Stimulated activated CD4-positive, alpha-beta T cell treated with anti-CD3 and anti-CD28 coated beads, Interleukin-12 subunit alpha, Interleukin-12 subunit beta, amount 100 ng/mL, for 4 hours (primary cell): Measurements from ENCODE around the gene SNX24.
"Not testable (repeated sequence)": the region's sequence is repeated elsewhere in the genome, so short reads cannot be mapped to it uniquely, and the experiment has no call there.

Source experiments
- DNase-seq: peaks from one replicate; pipeline ENCODE4 v3.0.0-alpha.2; 2020

The SNX24 gene

GRCh38 chr5:122845229-122846050 lies at the start of gene SNX24:
SNX24 (plus strand) TSS chr5:122845613; CDS start chr5:122845634, 21 bp downstream.
- DNase-seq = peak; percentile 59

GRCh38 chr5:122805481-122805880 lies 39.9 kb upstream of the SNX24 start:
- DNase-seq = no peak

GRCh38 chr5:122810405-122810804 lies 35.0 kb upstream of the SNX24 start:
- DNase-seq = no peak

DNA sequence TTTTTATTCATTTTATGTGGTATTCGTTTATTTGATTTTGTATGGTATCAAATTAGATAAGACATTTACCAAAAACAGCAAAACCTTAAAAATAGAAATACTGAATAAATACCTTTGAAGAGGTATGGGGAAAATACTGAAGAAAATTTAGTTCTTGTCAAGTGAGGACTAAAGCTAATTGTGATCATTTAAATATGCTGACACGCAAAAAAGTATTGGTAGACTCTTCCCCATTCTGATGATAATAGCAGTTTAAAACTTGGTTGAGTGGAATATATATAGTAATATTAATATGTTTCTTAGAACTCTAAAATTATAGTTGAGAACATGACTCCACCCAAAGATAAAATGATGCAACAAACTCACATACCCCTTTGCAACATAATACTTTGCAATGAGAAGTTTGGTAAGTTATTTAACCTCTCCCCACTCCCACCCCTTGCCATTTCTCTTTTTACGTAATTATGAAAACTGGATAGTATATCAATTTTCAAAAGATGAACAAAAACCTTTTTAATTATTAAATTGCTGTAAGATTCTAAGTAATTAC lies 30.1 kb upstream of the SNX24 start:
- no peak for DNase-seq

DNA sequence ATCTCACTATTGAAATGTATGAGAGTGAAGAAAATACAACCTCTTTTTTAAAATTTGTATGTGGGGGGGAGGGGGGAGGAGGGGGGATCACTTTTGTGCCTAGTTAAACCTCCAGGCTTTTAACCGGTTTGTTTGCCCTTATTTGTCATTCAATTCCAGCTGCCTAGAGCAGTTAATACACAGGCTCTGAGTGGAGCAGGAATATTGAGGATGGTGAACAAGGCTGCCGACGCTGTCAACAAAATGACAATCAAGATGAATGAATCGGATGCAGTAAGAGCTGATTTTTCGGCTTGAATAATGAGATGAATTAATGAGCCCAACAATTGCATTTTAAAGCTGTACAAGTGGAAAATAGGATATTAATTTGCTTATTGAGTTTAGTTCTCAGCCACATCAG lies 28.7 kb upstream of the SNX24 start:
- no peak for DNase-seq

- DNase-seq = no peak
Measured at GRCh38 chr5:122831984-122832383, 13.4 kb upstream of the SNX24 start.

DNA sequence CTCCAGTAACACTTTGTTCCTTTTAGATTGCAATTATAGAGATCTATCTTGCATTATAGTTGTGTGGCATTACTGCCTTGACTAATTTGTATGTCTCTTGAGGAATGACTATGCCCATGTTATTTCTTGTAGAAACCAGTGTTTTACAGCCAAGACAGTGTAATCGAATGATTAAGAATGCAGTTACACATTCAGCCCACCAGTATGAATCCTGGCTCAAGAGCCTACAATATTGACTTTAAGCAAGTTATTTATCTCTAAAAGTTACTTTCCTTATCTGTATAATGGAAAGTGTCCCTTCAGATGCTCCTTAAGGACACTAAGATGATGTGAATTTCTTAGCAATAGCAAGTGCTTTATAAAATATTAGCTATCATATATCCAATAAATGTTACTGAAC lies 9.7 kb upstream of the SNX24 start:
- no peak for DNase-seq

DNA sequence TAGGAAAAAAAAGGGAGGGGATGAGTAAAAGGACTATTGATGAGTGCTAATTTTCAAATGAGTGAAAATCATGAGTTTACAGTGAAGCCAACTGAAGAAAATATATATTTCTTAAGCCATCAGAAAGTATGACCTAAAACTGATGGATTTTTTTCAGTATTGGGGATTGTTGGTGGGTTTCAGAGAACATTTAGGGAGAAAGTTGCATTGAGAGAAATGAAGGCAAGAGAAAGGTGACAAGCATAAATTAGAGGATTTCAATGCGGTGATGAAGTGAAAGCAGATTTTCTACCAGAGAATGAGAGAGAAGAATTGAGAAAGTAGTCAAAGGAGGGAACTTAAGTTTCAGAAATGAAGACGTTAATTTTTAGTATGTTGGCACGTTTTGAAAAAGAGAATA lies 8.5 kb upstream of the SNX24 start:
- DNase-seq = no peak

DNA sequence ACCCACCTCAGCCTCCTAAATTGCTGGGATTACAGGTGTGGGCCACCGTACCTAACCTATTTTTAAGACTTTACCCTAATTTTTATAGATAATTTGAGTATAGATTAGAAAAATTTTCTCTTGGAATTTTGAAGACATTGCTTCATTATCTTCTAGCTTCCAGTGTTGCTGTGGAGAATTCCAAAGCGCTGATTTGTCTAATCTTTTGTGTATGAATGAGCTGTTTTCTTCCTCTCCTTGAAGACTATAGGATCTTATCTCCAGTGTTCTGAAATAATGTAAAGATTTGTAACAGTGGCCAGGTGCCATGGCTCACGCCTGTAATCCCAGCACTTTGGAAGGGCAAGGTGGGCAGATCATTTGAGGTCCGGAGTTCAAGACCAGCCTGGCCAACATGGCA lies 5.7 kb upstream of the SNX24 start:
- DNase-seq = no peak

DNA sequence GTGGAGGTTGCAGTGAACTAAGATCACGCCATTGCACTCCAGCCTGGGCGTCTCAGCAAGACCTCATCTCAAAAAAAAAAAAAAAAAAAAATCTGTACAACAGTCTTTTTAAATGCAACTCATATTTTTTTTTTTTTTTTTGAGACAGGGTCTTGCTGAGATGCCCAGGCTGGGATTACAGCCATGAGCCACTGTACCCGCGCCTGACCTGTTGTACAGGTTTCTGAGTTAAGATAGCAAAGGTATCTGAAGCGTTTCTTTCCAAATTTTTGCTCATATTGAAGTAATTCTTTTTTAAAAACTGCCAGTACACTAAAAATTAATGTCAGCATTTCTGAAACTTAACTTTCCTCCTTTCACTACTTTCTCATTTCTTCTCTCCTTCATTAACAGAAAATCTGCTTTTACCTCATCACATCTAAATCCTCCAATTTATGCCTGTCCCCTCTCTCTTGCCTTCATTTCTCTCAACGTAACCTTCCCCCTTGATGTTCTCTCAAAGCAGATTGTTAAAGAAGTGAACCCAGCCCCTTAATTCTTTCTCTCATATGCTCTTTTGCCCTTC lies 3.3 kb upstream of the SNX24 start:
- DNase-seq = no peak

GRCh38 chr5:122844136-122844909 lies 1.1 kb upstream of the SNX24 start:
- no peak for DNase-seq

- DNase-seq = no peak
Measured at GRCh38 chr5:122844910-122845228, 544 bp upstream of the SNX24 start.

DNA sequence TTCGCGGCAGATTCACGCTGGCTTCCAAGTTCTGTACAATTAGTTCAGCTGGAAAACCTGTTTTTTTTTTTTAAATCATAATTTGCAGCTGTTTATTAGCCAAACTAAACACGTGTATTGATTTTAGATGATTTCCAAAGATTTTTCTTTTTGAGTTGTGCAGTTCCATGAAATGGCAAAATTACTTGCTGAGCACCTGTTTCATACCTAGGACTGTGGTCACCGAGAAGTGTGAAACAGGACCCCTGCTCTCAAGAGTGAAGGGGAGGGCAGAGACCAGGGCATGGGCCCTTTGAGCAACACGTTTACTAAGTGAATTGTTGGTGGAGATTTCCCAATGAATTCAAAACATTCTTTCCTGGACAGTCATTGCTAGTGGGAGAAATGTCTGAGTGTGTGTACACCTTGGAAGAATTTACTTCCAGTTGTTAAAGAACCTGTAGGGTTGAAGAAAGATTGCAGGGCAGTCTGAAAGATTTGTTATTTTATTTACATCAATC lies 688 bp downstream of the SNX24 start:
- DNase-seq = no peak

DNA sequence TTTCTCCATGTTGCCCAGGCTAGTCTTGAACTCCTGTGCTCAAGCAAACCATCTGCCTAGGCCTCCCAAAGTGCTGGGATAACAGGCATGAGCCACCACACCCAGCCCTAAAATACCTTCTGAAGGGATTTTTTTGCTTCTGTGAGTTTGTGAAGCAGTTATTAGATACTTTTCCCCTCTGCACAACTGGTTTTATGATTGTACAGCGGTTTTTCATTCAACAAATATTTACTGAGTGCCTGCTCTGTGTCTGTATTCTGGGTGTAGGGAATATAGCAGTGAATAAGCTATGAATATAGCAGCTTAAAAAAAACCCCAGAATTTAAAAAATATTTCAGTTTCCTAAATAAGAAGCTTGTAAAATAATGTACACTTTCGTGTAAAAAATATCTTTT lies 2.3 kb downstream of the SNX24 start:
- no peak for DNase-seq

- no peak for DNase-seq
Measured at GRCh38 chr5:122849771-122850170, 4.4 kb downstream of the SNX24 start.

DNA sequence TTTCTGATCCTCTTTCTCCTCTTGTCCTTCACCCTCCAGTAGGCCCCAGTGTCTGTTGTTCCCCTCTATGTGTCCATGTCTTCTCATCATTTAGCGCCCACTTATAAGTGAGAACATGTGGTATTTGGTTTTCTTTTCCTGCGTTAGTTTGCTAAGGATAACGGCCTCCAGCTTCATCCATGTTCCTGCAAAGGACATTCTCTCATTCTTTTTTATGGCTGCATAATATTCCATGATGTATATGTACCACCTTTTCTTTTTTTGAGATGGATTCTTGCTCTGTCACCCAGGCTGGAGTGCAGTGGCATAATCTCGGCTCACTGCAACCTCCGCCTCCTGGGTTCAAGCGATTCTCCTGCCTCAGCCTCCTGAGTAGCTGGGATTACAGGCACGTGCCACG lies 12.1 kb downstream of the SNX24 start:
- not testable (repeated sequence) for DNase-seq

- DNase-seq = no peak
Measured at GRCh38 chr5:122858451-122858850, 13.0 kb downstream of the SNX24 start.

GRCh38 chr5:122863240-122863639 lies 17.8 kb downstream of the SNX24 start:
- no peak for DNase-seq

DNA sequence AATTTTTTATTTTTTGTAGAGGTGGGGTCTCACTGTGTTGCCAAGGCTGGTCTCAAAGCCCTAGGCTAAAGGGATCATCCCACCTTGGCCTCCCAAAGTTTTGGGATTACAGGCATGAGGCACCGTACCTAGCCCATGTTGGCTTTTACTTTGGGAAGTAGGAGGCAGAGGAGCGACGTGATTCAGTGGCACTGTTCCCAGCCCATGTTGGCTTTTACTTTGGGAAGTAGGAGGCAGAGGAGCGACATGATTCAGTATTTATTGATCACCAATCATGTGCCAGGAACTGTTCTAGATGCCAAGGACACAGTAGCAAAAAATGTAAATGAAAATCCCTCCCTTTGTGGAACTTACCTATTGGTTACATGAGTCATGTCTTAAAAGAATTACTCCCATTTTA lies 18.3 kb downstream of the SNX24 start:
- no peak for DNase-seq

GRCh38 chr5:122864400-122864799 lies 19.0 kb downstream of the SNX24 start:
- DNase-seq = no peak

DNA sequence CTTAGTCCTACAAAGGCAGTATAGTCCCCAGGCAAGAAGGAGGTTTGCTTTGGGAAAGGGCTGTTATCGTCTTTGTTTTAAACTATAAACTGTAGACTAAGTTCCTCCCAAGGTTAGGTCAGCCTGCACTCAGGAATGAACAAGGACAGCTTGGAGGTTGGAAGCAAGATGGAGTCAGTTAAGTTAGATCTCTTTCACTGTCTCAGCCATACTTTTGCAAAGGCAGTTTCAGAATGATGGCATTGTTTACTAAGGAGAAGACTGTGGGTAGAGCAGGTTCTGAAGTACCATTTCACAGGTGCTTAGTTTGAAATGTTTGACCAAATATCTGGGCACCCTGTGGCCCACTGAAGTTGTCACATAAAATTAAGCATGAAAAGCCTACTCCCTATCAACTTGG lies 19.4 kb downstream of the SNX24 start:
- DNase-seq = no peak

DNA sequence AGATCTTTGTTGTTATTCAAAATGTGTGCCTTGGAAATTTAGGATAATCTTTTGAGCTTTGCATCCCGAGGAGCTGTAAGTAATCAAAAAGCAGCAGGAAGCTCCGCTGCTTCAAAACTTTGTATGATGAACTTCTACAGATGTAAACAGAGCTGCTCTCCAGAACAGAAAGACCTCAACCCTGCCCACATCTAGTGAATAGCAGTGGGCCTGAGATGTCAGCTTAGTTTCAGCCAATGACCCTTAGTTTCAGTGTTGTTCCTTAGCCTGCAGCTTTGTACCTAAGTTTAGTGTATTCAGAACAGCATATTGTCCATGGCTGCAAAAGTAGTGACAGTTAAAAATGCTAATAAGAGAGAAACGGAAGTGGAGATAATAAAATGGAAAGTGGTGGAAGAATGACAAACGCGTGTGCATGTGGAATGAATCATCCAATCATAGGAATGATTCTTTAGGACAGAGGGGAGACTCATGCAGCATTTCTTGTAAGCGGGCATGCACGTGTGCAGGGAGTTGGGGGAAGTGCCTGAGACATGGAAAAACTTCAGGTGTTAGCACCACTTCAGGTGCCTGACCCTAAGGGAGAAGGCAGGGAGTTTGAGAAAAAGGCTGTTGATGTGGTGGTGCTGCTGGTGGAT lies 24.9 kb downstream of the SNX24 start:
- DNase-seq = no peak

DNA sequence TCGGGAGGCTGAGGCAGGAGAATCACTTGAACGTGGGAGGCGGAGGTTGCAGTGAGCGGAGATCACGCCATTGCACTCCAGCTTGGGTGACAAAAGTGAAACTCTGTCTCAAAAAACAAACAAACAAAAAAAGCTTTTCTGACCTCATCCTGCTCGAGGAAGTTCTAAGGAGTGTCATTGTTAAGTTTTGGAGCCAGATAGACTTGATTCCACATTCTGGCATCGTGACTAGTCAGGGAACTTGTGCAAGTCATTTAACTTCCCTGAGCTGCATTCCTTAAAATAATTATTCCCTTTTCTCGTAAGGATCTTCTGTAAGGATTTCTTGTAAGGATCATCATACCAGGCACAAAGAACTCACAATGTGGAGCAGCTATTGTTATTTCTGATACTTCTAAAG lies 26.2 kb downstream of the SNX24 start:
- no peak for DNase-seq
